Left ventricle myocardium inferior (tissue), 1 donor: Measurements from ENCODE around the gene MTX1. TPM values are rescaled to one million over a fixed set of nuclear protein-coding genes. Genes with fewer than 3 reads are reported as not detected.
A peak's percentile ranks its signal among the peaks of the same experiment; 100 is the strongest.
"Not testable (repeated sequence)": the region's sequence is repeated elsewhere in the genome, so short reads cannot be mapped to it uniquely, and the experiment has no call there.

Experiments
- DNase-seq: peaks from one replicate; pipeline ENCODE4 v3.0.0-alpha.2; 2020
- H3K27ac ChIP-seq: fragments of 200-600 bp; replicated peaks from 2 replicates; pipeline ENCODE4 v1.8.0; 2021
- H3K27me3 ChIP-seq: fragments of 200-600 bp; 2 replicates; pipeline ENCODE4 v1.8.0; 2021; ENCODE audit warnings: low read depth
- H3K36me3 ChIP-seq: fragments of 200-600 bp; 2 replicates; pipeline ENCODE4 v1.8.0; 2021
- H3K4me1 ChIP-seq: fragments of 200-600 bp; 2 replicates; pipeline ENCODE4 v1.8.0; 2021
- H3K4me3 ChIP-seq: fragments of 200-600 bp; 2 replicates; pipeline ENCODE4 v1.8.0; 2021; ENCODE audit warnings: mild to moderate bottlenecking, moderate library complexity
- H3K9me3 ChIP-seq: fragments of 200-600 bp; replicated peaks from 2 replicates; pipeline ENCODE4 v1.8.0; 2021
- CTCF ChIP-seq: fragments of 200-600 bp; IDR thresholded peaks from 2 replicates; pipeline ENCODE4 v1.8.0; 2021; ENCODE audit warnings: antibody characterized with exemption, mild to moderate bottlenecking, borderline replicate concordance
- intact Hi-C: fragments of 100-400 bp; cut with micrococcal nuclease; formaldehyde crosslinking; loops from one replicate; pipeline ENCODE4 v1.11.0; 2022
- total RNA-seq: library from RNA; stranded (reverse); fragmentation: NEBNext Ultra II Directional; extraction: Animal tissue kit (Norgen Biotek cat#: 25700); gene quantifications from one replicate; pipeline ENCODE4 v1.2.1, GENCODE V29; 2021
- donor health status: DM: no; HTN: yes; CAD: no; lungs with severe emphysema.

MTX1 gene
- total RNA-seq, 1 donor from 2014 or later: 18.0 TPM

GRCh38 chr1:155166051-155166470, 42.4 kb upstream of the MTX1 start:
- H3K27me3 ChIP-seq: no peaks in the 10 kb centered on the region
- H3K4me1 ChIP-seq: peaks cover 31% of the 10 kb centered on the region
- H3K27ac ChIP-seq: peak overlapping the region; percentile 90
- no peak for DNase-seq
- no peak for TF ChIP-seq CTCF
- peak overlapping the region; percentile 47 for H3K4me3 ChIP-seq
- peaks cover 7% of the 10 kb centered on the region for H3K9me3 ChIP-seq
- intact Hi-C loops: loop anchor here (5.0 kb wide), 1 partner anchor 74 kb away; no protein-coding TSS in a partner anchor
- peaks cover 23% of the 10 kb centered on the region for H3K36me3 ChIP-seq

GRCh38 chr1:155166471-155167165, 41.9 kb upstream of the MTX1 start:
- Histone ChIP-seq H3K27ac (peak overlapping the region; percentile 90), H3K4me3 (peak overlapping the region; percentile 47), H3K9me3 (peaks cover 7% of the 10 kb centered on the region), H3K4me1 (peaks cover 36% of the 10 kb centered on the region), H3K36me3 (peaks cover 23% of the 10 kb centered on the region), H3K27me3 (no peaks in the 10 kb centered on the region)
- DNase-seq: peak; percentile 81
- intact Hi-C loops: loop anchor here (5.0 kb wide), 1 partner anchor 74 kb away; no protein-coding TSS in a partner anchor
- no peak for TF ChIP-seq CTCF

- H3K36me3 ChIP-seq: peaks cover 23% of the 10 kb centered on the region
- peak; percentile 90 for DNase-seq
- peaks cover 7% of the 10 kb centered on the region for H3K9me3 ChIP-seq
- intact Hi-C loops: loop anchor here (5.0 kb wide), 1 partner anchor 75 kb away; no protein-coding TSS in a partner anchor
- H3K27me3 ChIP-seq: no peaks in the 10 kb centered on the region
- peak overlapping the region; percentile 90 for H3K27ac ChIP-seq
- peak; percentile 86 for TF ChIP-seq CTCF
- H3K4me3 ChIP-seq: peak overlapping the region; percentile 47
- H3K4me1 ChIP-seq: peaks cover 43% of the 10 kb centered on the region
These were observed 41.1 kb upstream of the MTX1 start for GRCh38 chr1:155167166-155168104.

GRCh38 chr1:155168105-155168445, 40.4 kb upstream of the MTX1 start:
- not testable (repeated sequence) for H3K27me3 ChIP-seq, DNase-seq, H3K4me3 ChIP-seq, H3K9me3 ChIP-seq
- intact Hi-C loops: loop anchor here (5.0 kb wide), 1 partner anchor 76 kb away; no protein-coding TSS in a partner anchor
- Histone ChIP-seq H3K36me3 (peaks cover 23% of the 10 kb centered on the region), H3K4me1 (peaks cover 50% of the 10 kb centered on the region), H3K27ac (peak overlapping the region; percentile 90)

GRCh38 chr1:155168456-155169210, 39.9 kb upstream of the MTX1 start:
- no peak overlapping the region for H3K27ac ChIP-seq
- no peak overlapping the region for H3K4me3 ChIP-seq
- H3K36me3 ChIP-seq: peaks cover 23% of the 10 kb centered on the region
- peaks cover 7% of the 10 kb centered on the region for H3K9me3 ChIP-seq
- H3K4me1 ChIP-seq: peaks cover 55% of the 10 kb centered on the region
- no peak for TF ChIP-seq CTCF
- no peak for DNase-seq
- intact Hi-C loops: loop anchor here (5.0 kb wide), 1 partner anchor 76 kb away; no protein-coding TSS in a partner anchor
- H3K27me3 ChIP-seq: peaks cover 2% of the 10 kb centered on the region
